NCI-H69 (cell line): ENCODE data around the gene PCDH1.
"Not testable (repeated sequence)": the region's sequence is repeated elsewhere in the genome, so short reads cannot be mapped to it uniquely, and the experiment has no call there.

ENCODE experiments used
- DNase-seq: peaks from one replicate; lab custom pipeline; 2025; lab: John Stamatoyannopoulos, UW

The PCDH1 gene

DNA sequence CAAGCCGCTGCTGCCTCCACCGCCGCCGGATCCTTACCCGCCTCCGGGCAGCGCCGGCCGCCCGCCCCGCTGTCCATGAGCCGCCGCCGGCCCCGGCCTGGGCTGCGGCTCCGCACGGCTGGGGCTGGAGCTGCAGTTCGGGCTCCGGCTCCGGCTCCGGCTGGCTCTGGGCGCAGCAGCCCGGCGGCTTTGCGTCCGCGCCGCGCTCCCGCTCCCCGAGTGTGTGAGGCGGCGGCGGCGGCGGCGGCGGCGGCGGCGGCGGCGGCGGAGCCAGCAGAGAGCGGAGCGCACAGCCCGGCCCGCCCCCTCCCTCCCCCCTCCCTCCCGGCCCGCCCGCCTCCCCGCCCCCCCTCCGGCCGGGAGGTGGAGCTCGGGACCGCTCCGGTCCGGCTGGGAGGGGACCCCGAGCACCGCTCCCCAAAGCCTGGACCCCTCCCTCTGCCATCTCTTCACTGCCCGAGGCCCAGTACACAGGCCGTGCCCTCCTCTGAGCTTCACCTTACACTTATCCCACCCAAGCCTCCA lies at the start of gene PCDH1:
Gene PCDH1, minus strand, starts transcription at position 225 of the 525 bp plus-strand sequence. Its CDS starts 148 bp downstream, at position 77.
- peak; percentile 63 for DNase-seq

DNA sequence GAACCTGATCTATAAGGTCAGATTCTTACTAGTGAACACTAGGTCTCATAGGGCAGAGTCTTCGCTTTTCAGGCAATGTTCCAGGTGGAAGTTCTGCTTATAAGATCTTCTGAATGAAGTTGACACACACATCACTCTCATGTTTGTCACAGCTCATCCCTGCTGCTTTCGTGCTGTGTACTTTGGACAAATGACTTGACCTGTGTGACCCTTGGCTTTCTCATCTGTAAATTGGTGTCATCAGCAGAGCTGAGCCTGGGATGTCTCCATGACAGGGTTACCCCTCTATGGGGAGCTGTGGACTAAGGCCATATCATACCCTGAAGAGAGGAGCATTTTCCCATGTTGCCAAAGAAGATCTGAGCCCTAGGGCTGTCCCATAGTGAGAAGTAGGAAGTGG lies 48.2 kb upstream of the PCDH1 start:
- DNase-seq = no peak

DNA sequence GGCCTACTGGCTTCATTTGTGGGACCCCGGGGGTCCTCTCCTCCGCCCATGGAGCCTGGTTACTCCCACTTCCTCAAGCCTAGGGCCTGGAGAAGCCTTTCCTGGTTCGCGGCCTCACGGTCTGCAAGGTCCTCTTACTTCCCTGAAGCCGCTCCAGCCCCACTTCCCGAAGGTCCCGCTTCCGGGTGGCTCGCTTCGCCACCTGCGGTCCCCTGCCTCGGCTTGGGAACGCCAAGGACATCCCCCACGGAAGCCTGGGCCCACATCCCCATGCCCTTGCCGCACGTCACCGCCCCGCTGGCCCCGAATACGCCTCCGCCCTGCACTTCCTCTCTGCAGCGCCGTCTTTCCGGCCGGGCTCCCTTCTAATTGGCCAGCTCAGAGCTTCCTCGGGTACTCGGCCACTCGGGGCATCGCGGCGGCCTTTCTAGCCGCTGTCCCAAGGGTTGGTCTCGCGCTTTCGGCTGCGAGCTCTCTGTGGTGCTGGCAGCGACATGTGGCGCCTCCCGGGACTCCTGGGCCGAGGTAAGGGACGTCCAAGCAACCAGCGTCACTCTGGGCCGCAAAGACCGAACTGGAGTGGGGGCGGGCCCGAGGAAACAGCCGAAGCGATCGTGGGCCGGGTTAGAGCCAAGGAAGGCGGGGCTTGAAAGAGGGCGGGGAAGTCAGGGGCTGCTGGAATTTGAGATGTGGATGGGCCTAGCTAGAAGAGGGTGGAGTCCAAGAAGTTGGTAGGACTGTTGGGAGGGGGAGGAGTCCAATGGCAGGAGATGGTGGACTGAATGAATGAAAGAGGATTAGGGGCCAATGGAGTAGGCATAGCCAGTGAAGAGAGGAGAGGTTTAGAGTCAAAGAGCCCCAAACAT lies 45.5 kb upstream of the PCDH1 start, which contains the start of gene DELE1:
Gene DELE1, plus strand, starts transcription at position 424 of the 866 bp plus-strand sequence. Its CDS starts 71 bp downstream, at position 495.
- DNase-seq = peak; percentile 96

DNA sequence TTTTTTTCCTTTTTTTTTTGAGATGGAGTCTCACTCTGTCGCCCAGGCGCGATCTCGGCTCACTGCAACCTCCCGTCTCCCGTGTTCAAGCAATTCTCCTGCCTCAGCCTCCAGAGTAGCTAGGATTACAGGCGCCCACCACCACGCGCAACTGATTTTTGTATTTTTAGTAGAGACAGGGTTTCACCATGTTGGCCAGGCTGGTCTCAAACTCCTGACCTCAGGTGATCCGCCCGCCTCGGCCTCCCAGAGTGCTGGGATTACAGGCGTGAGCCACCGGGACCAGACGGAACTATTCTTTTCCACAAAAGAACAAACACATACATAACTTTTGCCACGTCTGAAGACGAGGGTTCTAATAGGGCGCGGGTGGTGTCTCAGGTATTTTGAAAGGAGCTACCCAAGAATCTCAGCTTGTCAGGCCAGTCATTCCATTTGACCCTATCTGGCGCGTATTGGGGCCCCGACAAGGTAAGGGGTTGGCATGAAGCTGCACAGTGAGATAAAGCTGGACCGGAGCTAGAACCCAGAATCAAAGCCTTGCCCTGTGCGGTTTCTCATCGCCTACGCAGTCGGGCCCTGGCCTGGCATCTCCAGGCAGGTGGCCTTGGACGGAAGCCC lies 44.7 kb upstream of the PCDH1 start:
- not testable (repeated sequence) for DNase-seq

DNA sequence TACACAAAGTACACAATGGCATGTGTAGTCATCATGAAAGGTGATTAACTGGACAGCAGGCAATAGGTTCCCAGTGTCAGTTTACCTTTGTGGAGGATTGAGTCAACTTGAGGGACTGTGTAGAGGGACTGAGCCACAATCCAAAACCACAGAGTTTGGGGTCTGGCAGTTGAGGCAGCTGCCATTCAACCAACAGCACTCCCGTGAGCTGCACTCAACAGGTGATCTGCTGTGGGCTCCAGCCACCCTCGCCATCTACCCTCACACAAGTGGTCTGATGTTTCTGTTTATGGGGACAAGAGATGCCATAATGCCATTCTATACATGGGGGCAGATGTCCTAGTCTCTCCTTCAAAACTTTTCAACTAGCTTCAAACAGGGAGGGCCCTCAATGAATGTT lies 42.6 kb upstream of the PCDH1 start:
- no peak for DNase-seq

DNA sequence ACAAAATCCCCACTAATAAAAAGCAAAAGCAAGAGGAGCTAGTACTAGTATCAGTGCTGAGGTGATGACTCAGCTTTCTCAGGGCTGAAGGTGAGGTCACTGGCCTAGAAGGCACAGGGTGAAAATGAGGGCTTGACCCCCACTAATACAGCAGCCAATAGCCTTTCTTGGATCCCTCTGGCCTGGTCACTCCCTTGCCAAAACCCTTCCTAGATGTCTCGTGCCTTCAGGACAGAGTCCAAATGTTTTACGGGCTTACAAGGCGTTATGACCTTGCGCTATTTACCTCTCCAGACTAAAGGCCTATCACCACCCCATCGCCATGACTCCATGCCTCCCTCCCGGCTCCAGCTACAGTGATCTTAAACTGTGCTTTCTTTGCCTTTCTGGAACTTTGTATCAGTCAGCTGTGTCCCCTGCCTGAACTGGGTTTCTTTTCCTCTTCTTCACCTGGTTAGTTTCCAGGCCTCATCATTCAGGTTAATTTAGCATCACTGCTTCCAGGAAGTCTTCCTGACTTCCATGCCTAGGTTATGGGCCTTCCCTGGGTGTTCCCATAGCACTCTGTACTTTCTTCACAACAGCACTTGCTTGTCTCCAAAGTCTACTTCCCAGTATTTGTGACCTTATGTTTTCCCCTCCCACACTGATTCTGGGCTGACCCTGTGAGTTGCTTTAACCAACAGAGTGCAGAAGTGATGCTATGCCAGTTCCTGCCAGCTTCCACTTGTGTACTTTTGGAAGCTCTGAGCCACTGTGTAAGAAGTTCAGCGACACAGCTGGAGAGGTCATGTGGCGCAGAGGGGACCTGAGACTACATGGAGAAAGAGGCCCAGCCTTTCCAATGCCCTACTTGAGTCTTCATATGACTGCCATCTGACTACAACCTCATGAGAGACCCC lies 41.3 kb upstream of the PCDH1 start:
- no peak for DNase-seq

DNA sequence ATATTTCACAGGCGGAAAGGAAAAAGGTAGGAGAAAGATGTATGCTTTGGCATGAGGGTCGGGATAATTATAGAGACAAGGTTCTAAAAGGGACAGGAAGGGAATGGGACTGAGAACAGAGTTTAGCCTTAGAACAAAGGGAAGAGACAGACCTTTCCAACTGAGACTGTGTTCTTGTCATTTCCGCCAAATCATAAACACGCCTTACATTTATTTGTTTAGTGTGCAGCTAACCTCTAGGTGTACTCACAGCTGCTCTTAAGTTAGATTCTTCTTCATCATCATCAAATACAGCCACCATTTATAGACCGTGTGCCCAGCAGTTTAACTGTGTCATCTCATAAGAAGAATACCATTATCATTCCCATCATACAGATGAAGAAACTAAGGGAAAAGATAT lies 39.5 kb upstream of the PCDH1 start:
- no peak for DNase-seq

DNA sequence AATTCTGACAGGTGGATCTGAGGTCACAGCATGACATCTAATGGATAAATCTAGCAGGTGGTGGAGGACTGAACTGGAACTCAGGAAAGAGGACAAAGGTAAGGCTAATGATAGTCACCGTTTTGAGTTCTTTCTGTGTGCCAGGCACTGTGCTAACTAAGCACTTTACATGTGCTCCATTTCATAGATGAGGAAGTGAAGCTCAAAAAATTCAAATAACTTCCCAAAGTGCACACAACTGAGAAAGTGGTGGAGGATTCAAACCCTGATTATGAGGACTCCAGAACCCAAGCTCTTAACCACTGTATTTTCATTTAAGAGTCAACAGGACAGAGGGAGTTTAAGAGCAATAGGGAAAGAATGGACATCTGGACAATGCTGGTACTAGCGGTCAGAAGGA lies 38.3 kb upstream of the PCDH1 start:
- DNase-seq = no peak

DNA sequence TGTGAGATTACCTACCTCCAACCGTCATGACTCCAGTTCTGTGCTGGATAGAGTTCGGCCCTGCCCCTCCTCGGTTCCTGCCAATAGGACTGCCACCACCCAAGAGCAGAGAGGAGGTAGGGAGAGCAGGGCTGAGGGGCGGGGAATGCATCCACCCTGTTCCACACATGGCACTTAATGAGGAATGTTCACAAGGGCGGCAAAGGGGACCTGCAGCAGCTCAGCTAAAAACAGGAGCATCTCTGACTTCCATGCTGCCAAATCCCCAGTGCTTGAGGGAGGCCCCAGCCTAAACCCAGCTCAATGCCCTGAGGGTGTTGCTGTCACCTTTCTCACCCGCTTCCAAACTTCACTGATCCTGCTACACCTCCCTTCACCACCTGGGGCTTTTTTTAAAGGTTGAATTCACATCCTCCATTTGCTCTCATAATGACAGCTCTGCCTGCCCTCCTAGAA lies 37.7 kb upstream of the PCDH1 start:
- peak; percentile 56 for DNase-seq

DNA sequence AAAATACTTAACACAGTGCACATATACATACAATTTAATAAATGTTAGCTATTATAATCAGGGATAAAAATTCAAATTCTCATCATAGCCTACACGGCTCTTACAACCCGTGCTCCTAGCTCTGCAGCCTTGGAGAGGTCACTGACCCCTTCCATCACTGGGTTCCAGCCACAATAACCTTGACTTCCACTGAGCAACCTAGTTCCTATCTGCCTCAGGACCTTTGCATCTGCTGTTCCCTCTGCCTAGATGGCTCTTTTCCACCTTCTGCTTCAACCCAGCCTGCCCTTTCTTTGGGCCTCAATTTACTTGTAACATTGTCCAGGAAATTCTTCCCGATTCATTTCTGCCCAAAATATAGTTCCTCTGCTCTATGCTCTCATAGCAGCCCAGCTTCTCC lies 36.6 kb upstream of the PCDH1 start:
- DNase-seq = no peak

DNA sequence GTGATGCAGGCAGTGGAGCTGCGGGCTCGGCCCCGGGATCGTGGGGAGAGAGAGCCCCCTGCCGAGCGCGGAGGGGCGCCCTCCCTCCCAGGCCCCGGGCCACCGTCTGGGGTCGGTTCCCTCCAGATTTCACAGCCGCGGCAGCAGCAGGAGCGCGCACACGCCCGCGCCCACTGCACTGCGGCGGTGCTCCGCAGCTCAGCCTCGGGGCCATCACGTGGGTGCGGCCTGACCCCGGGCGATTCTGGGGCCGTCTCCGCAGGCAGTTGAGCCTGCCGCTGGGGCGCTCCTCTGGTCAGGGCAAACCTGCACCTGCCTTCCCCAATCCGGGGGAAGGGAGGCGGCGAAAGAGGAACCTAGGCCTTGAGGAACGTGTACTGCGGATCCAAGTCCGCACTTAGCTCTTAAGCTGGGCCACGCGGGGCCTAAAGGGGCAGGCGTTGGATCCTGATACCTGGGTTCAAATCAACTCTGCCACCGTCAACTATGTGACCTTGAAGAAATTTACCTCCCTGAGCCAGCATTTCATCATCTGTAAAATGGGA lies 36.1 kb upstream of the PCDH1 start:
- DNase-seq = peak; percentile 52

DNA sequence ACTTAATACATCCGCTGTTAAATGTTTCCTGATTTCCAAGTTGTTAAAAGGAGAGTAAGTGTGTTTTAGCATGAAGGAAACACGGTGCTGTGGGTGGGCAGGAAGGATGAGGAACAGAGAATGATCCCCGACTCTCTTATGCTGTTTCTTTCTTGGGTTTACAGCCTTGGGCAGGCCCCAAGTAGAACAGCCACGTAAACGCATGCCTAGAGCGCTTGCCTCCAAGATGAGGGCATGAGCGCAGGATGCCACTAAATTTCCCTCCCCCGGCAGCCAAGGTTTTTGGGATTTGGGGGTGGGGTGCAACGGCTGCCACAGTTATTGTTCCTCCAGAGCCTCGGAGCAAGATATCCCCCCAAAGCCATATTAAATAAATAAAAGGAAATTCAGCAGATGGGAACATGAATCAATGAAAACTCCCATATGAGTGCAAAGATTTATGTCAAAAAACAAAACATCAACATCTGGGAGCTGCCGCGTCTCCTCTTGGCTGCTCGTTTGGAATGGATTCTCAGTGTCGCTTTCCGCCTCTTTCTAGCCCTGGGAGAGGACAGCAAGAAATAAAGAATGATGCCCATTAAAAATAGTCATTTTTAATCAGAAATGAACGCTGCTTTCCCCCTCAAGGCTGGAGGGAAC lies 35.5 kb upstream of the PCDH1 start:
- DNase-seq = peak; percentile 40

DNA sequence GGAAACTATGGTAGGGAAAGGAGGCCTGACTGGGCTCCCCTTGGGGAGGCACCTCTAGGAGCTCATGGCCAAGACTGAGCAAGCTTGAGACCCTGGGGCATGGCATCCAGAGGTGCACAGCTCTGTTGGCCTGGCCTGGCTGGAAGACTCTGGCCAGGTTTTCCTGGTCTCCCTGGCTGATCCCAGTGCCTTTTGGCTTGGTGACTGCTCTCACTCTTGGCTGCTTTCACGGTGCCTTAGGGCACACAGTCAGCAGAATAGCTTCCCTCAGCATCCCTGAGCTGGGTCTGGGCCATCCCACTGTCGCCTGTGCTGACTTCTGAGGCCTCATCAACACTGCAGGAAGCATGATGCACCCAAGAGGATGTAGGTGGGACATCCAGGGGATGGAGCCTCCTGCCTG lies 32.1 kb upstream of the PCDH1 start:
- no peak for DNase-seq

DNA sequence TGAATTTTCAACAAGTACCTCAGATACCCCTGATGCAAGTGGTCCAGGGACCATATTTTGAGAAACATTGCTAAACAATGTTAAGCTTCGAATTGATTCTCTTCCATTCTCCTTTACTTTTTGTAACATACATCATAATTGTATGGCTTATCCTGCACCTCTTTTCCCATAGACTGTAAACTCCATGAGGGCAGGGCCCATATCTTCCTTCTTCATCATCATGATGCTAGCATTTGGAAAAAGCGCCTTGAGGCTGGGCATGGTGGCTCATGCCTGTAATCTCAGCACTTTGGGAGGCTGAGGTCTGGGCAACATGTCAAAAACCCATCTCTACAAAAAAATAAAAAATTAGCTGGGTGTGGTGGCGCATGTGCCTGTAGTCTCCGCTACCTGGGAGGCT lies 31.0 kb upstream of the PCDH1 start:
- DNase-seq = no peak

DNA sequence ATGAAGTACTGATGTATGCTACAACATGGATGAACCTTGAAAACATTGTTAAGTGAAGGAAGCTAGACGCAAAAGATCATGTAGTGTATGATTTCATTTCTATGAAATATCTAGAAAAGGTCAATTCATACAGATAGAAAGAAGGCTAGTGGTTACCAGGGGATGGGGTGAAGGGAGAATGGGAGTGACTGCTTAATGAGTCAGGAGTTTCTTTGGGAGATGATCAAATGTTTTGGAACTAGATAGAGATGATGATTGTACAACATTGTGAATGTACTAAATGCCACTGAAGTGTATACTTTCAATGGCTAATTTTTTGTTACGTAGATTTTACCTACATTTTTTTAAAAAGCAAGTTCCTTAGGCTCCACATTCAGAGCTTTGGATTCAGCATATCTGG lies 30.6 kb upstream of the PCDH1 start:
- DNase-seq = no peak

DNA sequence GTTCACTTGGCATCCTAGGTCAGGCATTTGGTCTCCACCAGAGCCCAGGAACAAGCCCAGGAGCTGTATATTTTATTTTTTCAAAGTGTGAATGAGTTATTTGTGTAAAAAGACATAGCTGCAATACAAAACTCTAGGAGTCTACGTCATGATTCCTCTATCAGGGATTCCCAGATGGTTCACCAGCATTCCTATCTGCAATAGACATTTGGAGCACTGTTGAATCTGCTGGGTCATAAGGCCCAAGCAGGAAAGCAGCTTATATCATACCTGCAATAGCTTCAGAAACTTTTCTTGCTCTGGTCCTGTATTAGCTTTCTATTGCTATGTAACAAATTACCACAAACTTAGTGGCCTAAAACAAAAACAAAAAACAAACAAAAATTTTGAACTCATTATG lies 28.8 kb upstream of the PCDH1 start:
- DNase-seq = no peak

DNA sequence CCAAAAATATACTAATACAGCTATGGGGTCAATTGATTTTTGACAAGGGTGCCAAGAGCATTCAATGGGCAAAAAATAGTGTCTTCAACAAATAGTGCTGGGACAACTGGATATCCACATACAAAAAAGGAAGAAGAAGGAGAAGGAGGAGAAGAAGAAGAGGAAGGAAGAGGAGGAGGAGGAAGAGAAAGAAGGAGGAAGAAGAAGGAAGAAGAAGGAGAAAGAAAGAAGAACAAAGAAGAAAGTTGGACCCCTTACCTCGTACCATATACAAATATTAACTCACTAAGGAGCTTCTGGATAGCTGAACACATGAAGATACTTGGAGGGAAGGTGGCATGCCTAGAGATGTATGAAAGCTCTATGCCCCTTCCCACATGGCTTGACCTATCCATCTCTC lies 28.3 kb upstream of the PCDH1 start:
- DNase-seq = no peak

DNA sequence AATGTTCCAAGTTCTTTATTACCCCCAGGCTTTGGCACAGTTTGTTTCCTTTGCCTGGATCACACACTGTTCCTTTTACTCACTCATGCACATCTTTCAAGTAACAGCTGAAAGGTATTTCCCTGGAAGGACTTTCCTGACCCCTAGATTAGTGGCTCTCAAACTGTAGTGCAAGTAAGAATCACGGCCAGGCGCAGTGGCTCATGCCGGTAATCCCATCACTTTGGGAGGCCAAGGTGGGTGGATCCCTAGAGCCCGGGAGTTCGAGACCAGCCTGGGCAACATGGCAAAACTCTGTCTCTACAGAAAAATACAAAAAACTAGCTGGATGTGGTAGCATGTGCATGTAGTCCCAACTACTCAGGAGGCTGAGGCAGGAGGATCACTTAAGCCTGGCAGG lies 26.3 kb upstream of the PCDH1 start:
- DNase-seq = no peak

DNA sequence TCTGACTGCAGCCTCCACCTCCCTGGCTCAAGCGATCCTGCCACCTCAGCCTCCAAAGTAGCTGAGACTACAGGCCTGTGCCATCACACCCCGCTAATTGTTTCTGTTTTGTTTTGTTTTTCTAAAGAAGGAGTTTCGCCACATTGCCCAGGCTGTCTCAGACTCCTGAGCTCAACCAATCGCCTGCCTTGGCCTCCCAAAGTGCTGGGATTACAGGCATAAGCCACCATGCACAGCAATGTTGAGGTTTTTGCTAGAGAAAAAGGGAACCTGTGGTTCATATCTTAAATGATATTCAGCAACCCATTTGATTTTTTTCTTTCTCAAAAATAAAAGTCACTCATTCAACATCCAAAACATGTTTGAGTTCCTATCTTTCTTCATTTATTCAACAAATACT lies 25.1 kb upstream of the PCDH1 start:
- DNase-seq = no peak

DNA sequence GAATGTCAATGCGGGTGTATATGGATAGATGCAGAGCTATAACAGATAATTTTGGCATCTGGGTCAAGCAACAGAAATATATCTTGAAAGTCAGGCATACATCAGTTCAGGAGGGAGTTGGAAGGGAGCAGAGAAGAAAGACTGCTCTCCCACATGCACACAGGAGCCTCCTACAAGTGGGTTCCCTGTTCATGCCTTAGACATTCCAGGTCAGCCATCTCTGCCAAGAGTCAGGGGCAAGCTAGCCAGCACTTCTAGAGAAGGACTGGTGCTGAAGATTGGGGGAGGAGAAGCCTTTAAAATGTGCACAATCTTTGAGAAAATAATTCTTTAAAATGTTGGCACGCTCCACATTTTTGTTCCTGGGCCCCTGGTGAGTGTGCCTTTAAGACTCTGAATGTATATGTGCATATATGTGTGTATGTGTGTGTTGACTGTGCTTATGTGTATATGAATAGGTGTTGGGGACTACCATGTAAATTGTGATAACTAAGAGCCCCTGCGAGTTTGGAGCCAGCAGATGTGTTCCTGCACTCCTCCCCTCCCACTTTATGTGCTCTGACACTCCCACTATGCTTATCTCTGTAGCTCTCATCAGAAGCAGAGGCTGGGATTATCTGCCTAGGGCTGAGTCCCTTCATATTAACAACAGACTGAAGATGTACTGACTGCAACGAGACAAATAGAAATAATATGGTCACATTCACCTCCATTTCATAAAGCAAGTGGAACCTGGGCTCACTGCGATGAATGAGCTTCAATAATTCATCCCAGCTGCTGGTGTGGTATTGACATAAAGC lies 24.0 kb upstream of the PCDH1 start:
- peak; percentile 29 for DNase-seq
